GM12878 (cell line): Measurements from ENCODE around the gene PSMB10. TPM values are rescaled to one million over a fixed set of nuclear protein-coding genes. Genes with fewer than 3 reads are reported as not detected.

ENCODE experiments used
- ATAC-seq: fragments of 200-7000 bp; cut with Tn5 transposase; 3 replicates; pipeline ENCODE4 v1.9.1; 2020; ENCODE audit warnings: mild to moderate bottlenecking, moderate library complexity
- BruUV-seq: library from RNA; stranded (reverse); fragments of 400-500 nt; replicated peaks from 2 replicates; lab custom pipeline; 2021; lab: Mats Ljungman, UMichigan
- CTCF ChIA-PET: fragments of 300-600 bp; sonication (Branson Sonifier 250); formaldehyde crosslinking; extraction: SDS; loops from one replicate; lab custom pipeline; 2021; ENCODE audit warnings: inconsistent platforms; lab: Yijun Ruan, JAX
- POLR2A ChIA-PET: fragments of 350-600 bp; formaldehyde crosslinking; extraction: SDS; loops from one replicate; lab custom pipeline; 2021; ENCODE audit warnings: inconsistent platforms; lab: Charles Lee
- RAD21 ChIA-PET: fragments of 300-600 bp; sonication (Branson Sonifier 250); formaldehyde crosslinking; loops from one replicate; lab custom pipeline; 2023; ENCODE audit warnings: antibody characterized with exemption; ENCODE audit not compliant: unreplicated experiment; lab: Charles Lee
- SMC1A ChIA-PET: fragments of 300-600 bp; sonication (Branson Sonifier 250); formaldehyde crosslinking; loops from one replicate; lab custom pipeline; 2023; ENCODE audit not compliant: unreplicated experiment, uncharacterized antibody; lab: Charles Lee
- DNase-seq: peaks from one replicate; pipeline ENCODE4 v3.0.0-alpha.2; 2011; ENCODE audit warnings: low read depth, low spot score
- FAIRE-seq: peaks from 3 replicates; lab custom pipeline; 2011; peaks lifted over from hg19 to GRCh38; lab: Jason Lieb, UNC
- H2AFZ ChIP-seq: 2 replicates; pipeline ENCODE4 v1.6.0; 2011; ENCODE audit warnings: low read depth, low read length, control low read depth; ENCODE audit not compliant: control insufficient read depth
- H3K27ac ChIP-seq: 2 replicates; pipeline ENCODE4 v1.5.1; 2011; ENCODE audit warnings: control low read depth; ENCODE audit not compliant: control insufficient read depth, insufficient read depth
- H3K27me3 ChIP-seq, 2 experiments: replicated peaks in 1 of 2; 2 replicates each; pipeline versions ENCODE4 v1.6.0 to v1.6.1; 2011; ENCODE audit warnings: low read length in 1 of 2; ENCODE audit not compliant: control insufficient read depth in 2 of 2, insufficient read depth in 2 of 2
- H3K36me3 ChIP-seq, 2 experiments: 2 replicates each; pipeline ENCODE4 v1.5.1; 2011; ENCODE audit warnings: low read length in 1 of 2; ENCODE audit not compliant: control insufficient read depth in 2 of 2, insufficient read depth in 2 of 2
- H3K4me1 ChIP-seq: 2 replicates; pipeline ENCODE4 v1.6.1; 2011; ENCODE audit warnings: mild to moderate bottlenecking, low read length, moderate library complexity, mixed read lengths; ENCODE audit not compliant: control insufficient read depth, insufficient read depth
- H3K4me2 ChIP-seq: 2 replicates; pipeline ENCODE4 v1.6.0; 2011; ENCODE audit warnings: control low read depth; ENCODE audit not compliant: control insufficient read depth, insufficient read depth
- H3K4me3 ChIP-seq: fragments of 200-600 bp; sonication (generic); 2 replicates; pipeline ENCODE4 v1.5.1; 2016
- H3K79me2 ChIP-seq: 2 replicates; pipeline ENCODE4 v1.6.0; 2011; ENCODE audit warnings: low read length; ENCODE audit not compliant: control insufficient read depth, insufficient read depth
- H3K9ac ChIP-seq: 2 replicates; pipeline ENCODE4 v1.8.0; 2011; ENCODE audit warnings: low read length, control low read depth, mixed read lengths; ENCODE audit not compliant: control insufficient read depth, insufficient read depth
- H3K9me3 ChIP-seq: replicated peaks from 3 replicates; pipeline ENCODE4 v1.5.1; 2011; ENCODE audit warnings: mild to moderate bottlenecking, low read length; ENCODE audit not compliant: control insufficient read depth, insufficient read depth
- H4K20me1 ChIP-seq: 2 replicates; pipeline ENCODE4 v1.6.0; 2011; ENCODE audit not compliant: control insufficient read depth, insufficient read depth
- ESRRA ChIP-seq: IDR thresholded peaks from 2 replicates; pipeline ENCODE4 v1.6.1; 2012; ENCODE audit warnings: mild to moderate bottlenecking, low read length, improper control_type of control experiment
- KDM1A ChIP-seq: fragments of 200-600 bp; sonication (generic); IDR thresholded peaks from 2 replicates; pipeline ENCODE4 v1.6.1; 2016; ENCODE audit warnings: borderline replicate concordance
- NFYA ChIP-seq: IDR thresholded peaks from 2 replicates; pipeline ENCODE4 v1.6.1; 2011; ENCODE audit warnings: low read depth, mild to moderate bottlenecking, low read length, improper control_type of control experiment, borderline replicate concordance
- PAX8 ChIP-seq: fragments of 450-650 bp; IDR thresholded peaks from 2 replicates; pipeline ENCODE4 v1.6.1; 2017; ENCODE audit warnings: mild to moderate bottlenecking, moderate library complexity
- ZNF207 ChIP-seq: fragments of 450-650 bp; IDR thresholded peaks from 2 replicates; pipeline ENCODE4 v1.6.1; 2014; ENCODE audit warnings: antibody characterized with exemption, mild to moderate bottlenecking, borderline replicate concordance
- WGBS: methylation state at CpG from one replicate; pipeline ENCODE4 v1.1.6; 2016; ENCODE audit warnings: low lambda C conversion rate; ENCODE audit not compliant: insufficient replicate concordance, insufficient coverage; ENCODE audit errors: missing lambda C conversion rate; 5-methylcytosine and 5-hydroxymethylcytosine counted together
- in situ Hi-C: fragments of 300-500 bp; cut with MboI; formaldehyde crosslinking; loops from 9 replicates; pipeline ENCODE4 v1.14.3; 2018; ENCODE audit warnings: mixed read lengths
- intact Hi-C: fragments of 100-400 bp; cut with micrococcal nuclease; formaldehyde crosslinking; loops from one replicate; pipeline ENCODE4 v1.14.2; 2022; ENCODE audit not compliant: unreplicated experiment
- polyA plus RNA-seq, 11 experiments: library from polyadenylated mRNA; depleted of rRNA in 4 of 11; unstranded in 6 of 11; stranded (reverse) in 5 of 11; fragments of >200 nt; fragmentation: Nextera tagmentation in 4 of 11; fragmentation: Illumina TruSeq in 1 of 11; extraction: Ambion mirVana in 4 of 11; extraction: Trizol in 1 of 11; gene quantifications; 1 replicate in 1 of 11; 2 replicates in 10 of 11; pipeline versions ENCODE4 v1.2.1 to v1.2.3, GENCODE V29; 2011 to 2016; ENCODE audit warnings: inconsistent platforms in 2 of 11, missing spikeins in 2 of 11, low read depth in 1 of 11
- total RNA-seq, 4 experiments: library from RNA; depleted of rRNA in 3 of 4; stranded (reverse); fragments of >200 nt in 3 of 4; fragmentation: Illumina TruSeq in 1 of 4; extraction: Trizol in 1 of 4; gene quantifications; 2 replicates each; pipeline versions ENCODE4 v1.2.1 to v1.2.3, GENCODE V29; 2013 to 2021
- TF ChIP-seq, protein P1 (sequence below): fragments of 450-650 bp; IDR thresholded peaks from 2 replicates; pipeline ENCODE4 v1.6.1; 2016; ENCODE audit warnings: mild to moderate bottlenecking
- TF ChIP-seq, protein P2 (sequence below): fragments of 450-650 bp; formaldehyde crosslinking; IDR thresholded peaks from 2 replicates; pipeline ENCODE4 v1.5.0; 2022; ENCODE audit warnings: mild to moderate bottlenecking, missing genetic modification characterization

Gene PSMB10
- total and polyA plus RNA-seq, 10 of the 15 experiments (the other 5 are each of a cell fraction or from before 2014, with no cell fraction given): 24.1 to 308 (median 151) TPM

GRCh38 chr16:67959536-67960329 lies 23.1 kb upstream of the PSMB10 start:
- Histone ChIP-seq H3K4me2 (no peak overlapping the region), H3K27me3 (no peaks in the 10 kb centered on the region), H3K4me3 (no peak overlapping the region), H4K20me1 (no peaks in the 10 kb centered on the region), H3K79me2 (no peaks in the 10 kb centered on the region), H3K36me3 (peaks cover 5 to 6% of the 10 kb centered on the region in 2 experiments; a peak in 3 of 4 replicates), H3K27ac (no peak overlapping the region), H2AFZ (no peak overlapping the region), H3K9ac (no peak overlapping the region), H3K4me1 (no peaks in the 10 kb centered on the region)
- ChIA-PET POLR2A (no interaction called here), RAD21 (no interaction called here), SMC1A (no interaction called here)
- ATAC-seq (no peak), DNase-seq (no peak)
- BruUV-seq: no TSS peak
- in situ Hi-C loops: no loop called here
- TF ChIP-seq, protein P1, sequence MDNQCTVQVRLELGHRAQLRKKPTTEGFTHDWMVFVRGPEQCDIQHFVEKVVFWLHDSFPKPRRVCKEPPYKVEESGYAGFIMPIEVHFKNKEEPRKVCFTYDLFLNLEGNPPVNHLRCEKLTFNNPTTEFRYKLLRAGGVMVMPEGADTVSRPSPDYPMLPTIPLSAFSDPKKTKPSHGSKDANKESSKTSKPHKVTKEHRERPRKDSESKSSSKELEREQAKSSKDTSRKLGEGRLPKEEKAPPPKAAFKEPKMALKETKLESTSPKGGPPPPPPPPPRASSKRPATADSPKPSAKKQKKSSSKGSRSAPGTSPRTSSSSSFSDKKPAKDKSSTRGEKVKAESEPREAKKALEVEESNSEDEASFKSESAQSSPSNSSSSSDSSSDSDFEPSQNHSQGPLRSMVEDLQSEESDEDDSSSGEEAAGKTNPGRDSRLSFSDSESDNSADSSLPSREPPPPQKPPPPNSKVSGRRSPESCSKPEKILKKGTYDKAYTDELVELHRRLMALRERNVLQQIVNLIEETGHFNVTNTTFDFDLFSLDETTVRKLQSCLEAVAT: no peak
- TF ChIP-seq ESRRA: no peak
- TF ChIP-seq ZNF207: no peak
- TF ChIP-seq NFYA: no peak
- TF ChIP-seq KDM1A: no peak
- TF ChIP-seq, protein P2, sequence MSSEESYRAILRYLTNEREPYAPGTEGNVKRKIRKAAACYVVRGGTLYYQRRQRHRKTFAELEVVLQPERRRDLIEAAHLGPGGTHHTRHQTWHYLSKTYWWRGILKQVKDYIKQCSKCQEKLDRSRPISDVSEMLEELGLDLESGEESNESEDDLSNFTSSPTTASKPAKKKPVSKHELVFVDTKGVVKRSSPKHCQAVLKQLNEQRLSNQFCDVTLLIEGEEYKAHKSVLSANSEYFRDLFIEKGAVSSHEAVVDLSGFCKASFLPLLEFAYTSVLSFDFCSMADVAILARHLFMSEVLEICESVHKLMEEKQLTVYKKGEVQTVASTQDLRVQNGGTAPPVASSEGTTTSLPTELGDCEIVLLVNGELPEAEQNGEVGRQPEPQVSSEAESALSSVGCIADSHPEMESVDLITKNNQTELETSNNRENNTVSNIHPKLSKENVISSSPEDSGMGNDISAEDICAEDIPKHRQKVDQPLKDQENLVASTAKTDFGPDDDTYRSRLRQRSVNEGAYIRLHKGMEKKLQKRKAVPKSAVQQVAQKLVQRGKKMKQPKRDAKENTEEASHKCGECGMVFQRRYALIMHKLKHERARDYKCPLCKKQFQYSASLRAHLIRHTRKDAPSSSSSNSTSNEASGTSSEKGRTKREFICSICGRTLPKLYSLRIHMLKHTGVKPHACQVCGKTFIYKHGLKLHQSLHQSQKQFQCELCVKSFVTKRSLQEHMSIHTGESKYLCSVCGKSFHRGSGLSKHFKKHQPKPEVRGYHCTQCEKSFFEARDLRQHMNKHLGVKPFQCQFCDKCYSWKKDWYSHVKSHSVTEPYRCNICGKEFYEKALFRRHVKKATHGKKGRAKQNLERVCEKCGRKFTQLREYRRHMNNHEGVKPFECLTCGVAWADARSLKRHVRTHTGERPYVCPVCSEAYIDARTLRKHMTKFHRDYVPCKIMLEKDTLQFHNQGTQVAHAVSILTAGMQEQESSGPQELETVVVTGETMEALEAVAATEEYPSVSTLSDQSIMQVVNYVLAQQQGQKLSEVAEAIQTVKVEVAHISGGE: no peak
- no peak for TF ChIP-seq PAX8
- TF ChIP-seq, all 136 proteins: peak for 0
- CTCF ChIA-PET: interaction anchor here (0.8 kb wide), 2 partner anchors 76 to 81 kb away, joined by 3 read pairs; no protein-coding TSS in a partner anchor
- no peaks in the 10 kb centered on the region for H3K9me3 ChIP-seq
- intact Hi-C loops: no loop called here
- FAIRE-seq: no peak
- WGBS: 78% methylated on average over 11 of the region's 11 CpGs
